C1 segment of cervical spinal cord (tissue), 14 donors: Measurements from ENCODE around the gene ZNF765.
"Not testable (repeated sequence)": the region's sequence is repeated elsewhere in the genome, so short reads cannot be mapped to it uniquely, and the experiment has no call there.

Experiments used
- DNase-seq, 14 donors: peaks; one replicate each; lab custom pipeline; 2025; lab: John Stamatoyannopoulos, UW

ZNF765 gene

GRCh38 chr19:53394974-53395839 lies at the start of gene ZNF765:
ZNF765 (plus strand) TSS chr19:53395149; CDS start chr19:53398016, 2,867 bp downstream.
- DNase-seq, result peak; percentile 42 to 92 (median 84)

GRCh38 chr19:53355739-53356138 lies 39.2 kb upstream of the ZNF765 start:
- DNase-seq, result no peak

- no peak for DNase-seq
Observed at GRCh38 chr19:53357821-53358581, 36.9 kb upstream of the ZNF765 start.

GRCh38 chr19:53360056-53360455 lies 34.9 kb upstream of the ZNF765 start:
- DNase-seq, result not testable (repeated sequence)

GRCh38 chr19:53365134-53365898 lies 29.6 kb upstream of the ZNF765 start, which contains the start of gene ZNF525:
ZNF525 (plus strand) TSS chr19:53365705; CDS start chr19:53372282, 6,577 bp downstream.
- DNase-seq, result peak; percentile 8 to 93 (median 68)

GRCh38 chr19:53365899-53366493 lies 29.0 kb upstream of the ZNF765 start:
- DNase-seq, result peak in 1 of 14 donors; percentile 21

GRCh38 chr19:53372196-53372595 lies 22.8 kb upstream of the ZNF765 start:
- DNase-seq, result no peak

- no peak for DNase-seq
Observed at GRCh38 chr19:53374288-53374687, 20.7 kb upstream of the ZNF765 start.

GRCh38 chr19:53374743-53375142 lies 20.2 kb upstream of the ZNF765 start:
- no peak for DNase-seq

- DNase-seq, result no peak
Observed at GRCh38 chr19:53381376-53381775, 13.6 kb upstream of the ZNF765 start.

GRCh38 chr19:53388168-53388567 lies 6.8 kb upstream of the ZNF765 start:
- DNase-seq, result no peak

GRCh38 chr19:53388904-53389303 lies 6.0 kb upstream of the ZNF765 start:
- no peak for DNase-seq

- no peak for DNase-seq
Observed at GRCh38 chr19:53389571-53389970, 5.4 kb upstream of the ZNF765 start.

- DNase-seq, result peak in 6 of 14 donors; percentile 0 to 51 (median 0)
Observed at GRCh38 chr19:53389978-53390377, 5.0 kb upstream of the ZNF765 start.

- DNase-seq, result peak in 3 of 14 donors; percentile 53 to 72 (median 66)
Observed at GRCh38 chr19:53394522-53394973, 401 bp upstream of the ZNF765 start.

- DNase-seq, result not testable (repeated sequence)
Observed at GRCh38 chr19:53395840-53396524, 1.0 kb downstream of the ZNF765 start.

GRCh38 chr19:53396525-53396868 lies 1.5 kb downstream of the ZNF765 start:
- DNase-seq, result no peak

- not testable (repeated sequence) for DNase-seq
Observed at GRCh38 chr19:53397918-53398317, 3.0 kb downstream of the ZNF765 start.

- no peak for DNase-seq
Observed at GRCh38 chr19:53409505-53410204, 14.7 kb downstream of the ZNF765 start.
